ENCODE results near the gene MOV10.
"Not testable (repeated sequence)": the region's sequence is repeated elsewhere in the genome, so short reads cannot be mapped to it uniquely, and the experiment has no call there.

The MOV10 gene

GRCh38 chr1:112712191-112712590 is 37.7 kb downstream of the MOV10 start:
- DNase-seq (ENCODE audit: low read depth in 2 of 2) = no peak

GRCh38 chr1:112712701-112713128 is 38.3 kb downstream of the MOV10 start:
- no peak for DNase-seq (ENCODE audit: low read depth in 2 of 2)

GRCh38 chr1:112713466-112714312 is 39.2 kb downstream of the MOV10 start:
- DNase-seq (ENCODE audit: low read depth in 2 of 2) = no peak

- no peak for DNase-seq (ENCODE audit: low read depth in 2 of 2)
Observed at GRCh38 chr1:112714313-112715263, 40.1 kb downstream of the MOV10 start.

GRCh38 chr1:112715264-112716053 is 41.0 kb downstream of the MOV10 start, which contains the start of gene PPM1J:
Gene PPM1J, minus strand, starts transcription at chr1:112715332. Its CDS starts 31 bp downstream, at chr1:112715301.
- DNase-seq (ENCODE audit: low read depth in 2 of 2) = peak; percentile 91 to 92

GRCh38 chr1:112716133-112716720 is 41.8 kb downstream of the MOV10 start:
- peak; percentile 77 to 78 for DNase-seq (ENCODE audit: low read depth in 2 of 2)

GRCh38 chr1:112717263-112717873 is 42.9 kb downstream of the MOV10 start:
- no peak for DNase-seq (ENCODE audit: low read depth in 2 of 2)

GRCh38 chr1:112718691-112719418 is 44.4 kb downstream of the MOV10 start:
- DNase-seq (ENCODE audit: low read depth in 2 of 2) = peak; percentile 57 to 73

GRCh38 chr1:112719706-112720105 is 45.2 kb downstream of the MOV10 start:
- no peak for DNase-seq (ENCODE audit: low read depth in 2 of 2)

GRCh38 chr1:112720800-112721199 is 46.3 kb downstream of the MOV10 start:
- DNase-seq (ENCODE audit: low read depth in 2 of 2) = no peak

GRCh38 chr1:112721294-112721693 is 46.8 kb downstream of the MOV10 start:
- DNase-seq (ENCODE audit: low read depth in 2 of 2) = not testable (repeated sequence)

GRCh38 chr1:112721966-112722524 is 47.6 kb downstream of the MOV10 start:
- DNase-seq (ENCODE audit: low read depth in 2 of 2) = no peak

GRCh38 chr1:112722601-112723510 is 48.4 kb downstream of the MOV10 start:
- no peak for DNase-seq (ENCODE audit: low read depth in 2 of 2)

GRCh38 chr1:112723511-112723839 is 49.0 kb downstream of the MOV10 start:
- no peak for DNase-seq (ENCODE audit: low read depth in 2 of 2)

GRCh38 chr1:112724240-112724639 is 49.8 kb downstream of the MOV10 start:
- DNase-seq (ENCODE audit: low read depth in 2 of 2) = not testable (repeated sequence)

GRCh38 chr1:112727716-112728115 is 53.3 kb downstream of the MOV10 start:
- DNase-seq (ENCODE audit: low read depth in 2 of 2) = no peak

GRCh38 chr1:112728306-112728971 is 54.0 kb downstream of the MOV10 start:
- not testable (repeated sequence) for DNase-seq (ENCODE audit: low read depth in 2 of 2)

GRCh38 chr1:112729011-112729410 is 54.6 kb downstream of the MOV10 start:
- not testable (repeated sequence) for DNase-seq (ENCODE audit: low read depth in 2 of 2)
